Thoracic aorta (tissue), 2 donors: ENCODE measurements around the gene CUTA. TPM values are rescaled to one million over a fixed set of nuclear protein-coding genes. Genes with fewer than 3 reads are reported as not detected.
A peak's percentile ranks its signal among the peaks of the same experiment; 100 is the strongest.

Experiments used
- ATAC-seq: fragments of 150-250 bp; one replicate; pipeline ENCODE4 v1.8.0; 2017; ENCODE audit warnings: low read depth; ENCODE audit not compliant: insufficient number of reproducible peaks, low FRiP score
- DNase-seq: peaks from one replicate; pipeline ENCODE4 v3.0.0-alpha.2; 2020; ENCODE audit warnings: low spot score
- H3K27ac ChIP-seq, 2 donors: fragments of 200-600 bp; sonication (generic); 1 replicate in 1 of 2; 2 replicates in 1 of 2; pipeline ENCODE4 v1.5.1; 2016; ENCODE audit warnings: mild to moderate bottlenecking in 2 of 2, moderate library complexity in 2 of 2
- H3K27me3 ChIP-seq: fragments of 200-600 bp; sonication (generic); replicated peaks from 2 replicates; pipeline ENCODE4 v1.6.0; 2016; ENCODE audit warnings: mild to moderate bottlenecking; ENCODE audit not compliant: insufficient read depth
- H3K36me3 ChIP-seq: fragments of 200-600 bp; sonication (generic); one replicate; pipeline ENCODE4 v1.5.1; 2016
- H3K4me1 ChIP-seq, 2 donors: fragments of 200-600 bp; sonication (generic); 1 replicate in 1 of 2; 2 replicates in 1 of 2; pipeline versions ENCODE4 v1.5.1 to v1.6.0; 2016; ENCODE audit warnings: low read depth in 2 of 2, mild to moderate bottlenecking in 1 of 2; ENCODE audit not compliant: control insufficient read depth in 1 of 2
- H3K4me3 ChIP-seq: fragments of 200-600 bp; sonication (generic); 2 replicates; pipeline ENCODE4 v1.5.1; 2016; ENCODE audit warnings: mild to moderate bottlenecking
- H3K9me3 ChIP-seq: fragments of 200-600 bp; sonication (generic); 2 replicates; pipeline ENCODE4 v1.5.1; 2016
- CTCF ChIP-seq: fragments of 200-600 bp; sonication (generic); IDR thresholded peaks from one replicate; pipeline ENCODE4 v1.5.1; 2019; ENCODE audit warnings: antibody characterized with exemption
- total RNA-seq, 2 donors: library from RNA; depleted of rRNA; stranded (reverse); fragments of >200 nt; gene quantifications; one replicate each; pipeline versions ENCODE4 v1.1.0 to v1.2.3, GENCODE V29; 2016

Gene CUTA
- total RNA-seq, 2 donors from 2014 or later, result 60.3 to 207 TPM

DNA sequence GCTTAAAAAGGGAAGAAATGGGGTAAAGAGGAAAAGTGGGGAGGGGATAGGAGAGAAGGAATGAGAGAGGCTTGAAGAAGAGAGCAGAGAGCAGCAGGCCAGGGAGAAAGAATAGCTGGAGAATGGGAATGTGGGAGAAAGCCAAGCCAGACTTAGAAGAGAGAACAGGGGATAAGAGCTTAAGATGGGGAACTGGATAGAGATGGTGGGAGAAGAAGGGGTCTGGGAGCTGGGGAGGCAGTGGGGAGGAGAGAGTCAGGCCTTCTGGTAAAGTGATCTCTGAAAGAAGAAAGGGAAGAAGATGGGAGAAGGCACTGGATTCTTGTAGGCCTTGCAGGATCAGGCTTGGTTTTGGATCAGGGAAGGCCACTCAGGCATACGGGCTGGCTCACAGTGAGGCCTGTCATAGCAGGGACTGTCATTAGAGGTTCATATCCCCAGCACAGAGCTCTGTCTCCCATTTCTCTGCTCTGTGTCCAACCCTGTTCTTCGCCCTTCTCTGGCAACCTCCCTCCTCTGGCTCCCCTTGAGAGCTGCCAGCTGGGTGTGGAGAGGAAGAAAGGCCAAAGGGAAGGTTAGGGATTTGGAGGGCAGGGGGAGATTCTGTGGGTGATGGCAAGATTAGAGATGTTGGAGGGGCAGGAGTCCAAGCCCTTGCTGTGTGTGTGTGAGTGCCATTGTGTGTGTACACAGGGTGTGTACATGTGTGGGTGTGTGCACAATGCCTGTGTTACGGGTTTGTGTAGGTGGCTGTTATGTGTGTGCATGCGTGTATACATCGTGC is 11.3 kb upstream of the CUTA start:
- TF ChIP-seq CTCF, result no peak
- no peak for ATAC-seq
- Histone ChIP-seq H3K36me3 (no peaks in the 10 kb centered on the region), H3K27ac (peak overlapping the region; percentile 25), H3K9me3 (no peaks in the 10 kb centered on the region), H3K4me1 (peaks cover 24 to 68% of the 10 kb centered on the region in 2 donors), H3K4me3 (no peak overlapping the region), H3K27me3 (no peaks in the 10 kb centered on the region)
- DNase-seq, result no peak

GRCh38 chr6:33428224-33428965 is 10.5 kb upstream of the CUTA start:
- Histone ChIP-seq H3K27ac (peak overlapping the region; percentile 25), H3K36me3 (no peaks in the 10 kb centered on the region), H3K9me3 (no peaks in the 10 kb centered on the region), H3K4me1 (peaks cover 24 to 68% of the 10 kb centered on the region in 2 donors), H3K4me3 (peak overlapping the region; percentile 69), H3K27me3 (no peaks in the 10 kb centered on the region)
- TF ChIP-seq CTCF, result peak; percentile 39
- DNase-seq (no peak), ATAC-seq (no peak)

GRCh38 chr6:33427585-33428223 is 9.8 kb upstream of the CUTA start:
- DNase-seq (no peak), ATAC-seq (no peak)
- H3K36me3 ChIP-seq, result no peaks in the 10 kb centered on the region
- no peak for TF ChIP-seq CTCF
- peaks cover 24 to 62% of the 10 kb centered on the region in 2 donors for H3K4me1 ChIP-seq
- no peaks in the 10 kb centered on the region for H3K9me3 ChIP-seq
- peak overlapping the region in 1 of 2 donors; percentile 54 for H3K27ac ChIP-seq
- H3K27me3 ChIP-seq, result no peaks in the 10 kb centered on the region
- peak overlapping the region; percentile 69 for H3K4me3 ChIP-seq

DNA sequence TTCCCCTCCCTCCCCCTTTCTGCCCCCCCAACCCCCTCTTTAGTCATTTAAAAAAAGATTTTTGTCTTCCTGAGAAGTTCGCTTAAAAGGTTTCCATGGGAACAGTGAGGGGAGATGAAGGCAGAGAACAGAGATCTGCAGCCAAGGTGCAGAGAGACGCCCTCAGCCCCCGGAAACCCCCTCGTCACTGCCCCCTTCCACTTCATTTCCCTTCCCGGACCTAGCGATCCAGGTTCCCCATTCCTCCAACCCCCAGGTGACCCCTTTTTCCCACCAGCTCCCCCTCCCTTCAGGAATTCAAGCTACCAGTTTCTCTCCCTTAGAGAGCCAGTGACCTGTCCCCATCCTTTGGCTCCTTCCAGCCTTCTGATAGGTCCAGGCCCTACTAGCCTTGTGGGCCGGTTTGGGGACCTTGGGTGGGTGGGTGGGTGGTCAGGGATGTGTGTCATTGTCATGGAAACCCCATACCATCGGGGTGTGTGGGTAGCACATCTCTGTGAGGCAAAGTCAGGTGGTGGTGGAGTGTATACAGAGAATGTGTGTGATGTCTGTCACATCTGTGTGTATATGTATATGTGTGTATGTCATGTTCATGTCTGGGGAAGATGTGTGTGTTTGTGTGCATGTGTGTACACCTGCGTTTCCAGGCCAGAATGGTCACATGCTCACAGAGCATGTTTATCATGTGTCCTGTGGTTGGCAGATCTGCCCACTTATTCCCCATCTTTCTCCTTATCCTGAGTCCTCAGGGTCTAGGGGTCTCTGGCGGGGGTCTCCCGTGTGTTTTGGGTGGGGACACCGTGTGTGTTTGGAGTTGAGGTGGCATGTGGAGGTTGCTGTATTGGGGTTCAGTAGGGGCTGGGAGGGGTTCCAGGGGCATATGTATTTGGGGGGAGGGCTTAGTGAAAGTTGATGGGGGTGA is 8.9 kb upstream of the CUTA start:
- Histone ChIP-seq H3K36me3 (no peaks in the 10 kb centered on the region), H3K9me3 (no peaks in the 10 kb centered on the region), H3K4me3 (peak overlapping the region; percentile 69), H3K4me1 (peaks cover 24 to 59% of the 10 kb centered on the region in 2 donors), H3K27me3 (no peaks in the 10 kb centered on the region), H3K27ac (peak overlapping the region; percentile 66 to 86)
- ATAC-seq (no peak), DNase-seq (no peak)
- TF ChIP-seq CTCF, result no peak
